Activated B cell treated with CpG ODN at 0.5 μM for 24 hours (primary cell): ENCODE results near the gene SUCLG2. TPM values are rescaled to one million over a fixed set of nuclear protein-coding genes. Genes with fewer than 3 reads are reported as not detected.

Source experiments
- ATAC-seq: fragments of 200-7000 bp; cut with Tn5 transposase; one replicate; pipeline ENCODE4 v1.10.0; 2021; ENCODE audit warnings: low read depth, mild to moderate bottlenecking, moderate library complexity
- CTCF ChIA-PET: fragments of 350-600 bp; sonication (Branson Sonifier 250); formaldehyde crosslinking; loops from one replicate; lab custom pipeline; 2021; ENCODE audit warnings: antibody characterized with exemption; lab: Charles Lee
- POLR2A ChIA-PET: fragments of 350-600 bp; sonication (Branson Sonifier 250); formaldehyde crosslinking; loops from one replicate; lab custom pipeline; 2021; ENCODE audit warnings: antibody characterized with exemption; lab: Charles Lee
- DNase-seq: peaks from one replicate; pipeline ENCODE4 v3.0.0; 2022
- H3K27ac Mint-ChIP-seq: one replicate; pipeline ENCODE4 v1.8.0; 2020; ENCODE audit warnings: mixed read lengths
- H3K27me3 Mint-ChIP-seq: one replicate; pipeline ENCODE4 v1.8.0; 2021; ENCODE audit warnings: mixed read lengths
- H3K36me3 Mint-ChIP-seq: one replicate; pipeline ENCODE4 v1.8.0; 2021; ENCODE audit warnings: low read depth, mixed read lengths
- H3K4me1 Mint-ChIP-seq: one replicate; pipeline ENCODE4 v1.8.0; 2021; ENCODE audit warnings: mixed read lengths
- H3K4me3 Mint-ChIP-seq: one replicate; pipeline ENCODE4 v1.8.0; 2020; ENCODE audit warnings: mild to moderate bottlenecking, mixed read lengths
- H3K9me3 Mint-ChIP-seq: one replicate; pipeline ENCODE4 v1.8.0; 2020; ENCODE audit warnings: mixed read lengths
- CTCF ChIP-seq: fragments of 200-600 bp; IDR thresholded peaks from one replicate; pipeline ENCODE4 v1.8.0; 2022; ENCODE audit warnings: antibody characterized with exemption, mild to moderate bottlenecking
- intact Hi-C: fragments of 100-400 bp; cut with micrococcal nuclease; formaldehyde crosslinking; loops from one replicate; pipeline ENCODE4 v1.15.1; 2024
- total RNA-seq: library from RNA; stranded (reverse); gene quantifications from 2 replicates; pipeline ENCODE4 v1.2.3, GENCODE V29; 2022

The SUCLG2 gene
- total RNA-seq, 1 donor from 2014 or later = 40.8 TPM

GRCh38 chr3:67478423-67478822 lies 176.0 kb downstream of the SUCLG2 start:
- Mint-ChIP-seq H3K36me3 (peaks cover 62% of the 10 kb centered on the region), H3K4me1 (no peaks in the 10 kb centered on the region), H3K4me3 (no peak overlapping the region), H3K27ac (no peak overlapping the region), H3K27me3 (no peaks in the 10 kb centered on the region), H3K9me3 (no peaks in the 10 kb centered on the region)
- ChIA-PET CTCF (no interaction called here), POLR2A (no interaction called here)
- no peak for ATAC-seq
- intact Hi-C loops = loop anchor here (2.0 kb wide), 1 partner anchor 14 kb away; no protein-coding TSS in a partner anchor
- TF ChIP-seq CTCF = no peak
- DNase-seq = no peak

- no peak overlapping the region for H3K27ac Mint-ChIP-seq
- no peaks in the 10 kb centered on the region for H3K9me3 Mint-ChIP-seq
- H3K4me1 Mint-ChIP-seq = no peaks in the 10 kb centered on the region
- no peaks in the 10 kb centered on the region for H3K27me3 Mint-ChIP-seq
- H3K4me3 Mint-ChIP-seq = no peak overlapping the region
- DNase-seq (no peak), ATAC-seq (no peak)
- ChIA-PET POLR2A (no interaction called here), CTCF (no interaction called here)
- intact Hi-C loops = no loop called here
- H3K36me3 Mint-ChIP-seq = peaks cover 52% of the 10 kb centered on the region
- TF ChIP-seq CTCF = no peak
Observed at GRCh38 chr3:67474311-67474710, 180.1 kb downstream of the SUCLG2 start.

- H3K36me3 Mint-ChIP-seq = peaks cover 54% of the 10 kb centered on the region
- intact Hi-C loops = no loop called here
- H3K9me3 Mint-ChIP-seq = no peaks in the 10 kb centered on the region
- no peak for TF ChIP-seq CTCF
- DNase-seq (no peak), ATAC-seq (no peak)
- H3K27ac Mint-ChIP-seq = no peak overlapping the region
- H3K4me1 Mint-ChIP-seq = no peaks in the 10 kb centered on the region
- CTCF ChIA-PET = no interaction called here
- H3K4me3 Mint-ChIP-seq = no peak overlapping the region
- POLR2A ChIA-PET = no interaction called here
- H3K27me3 Mint-ChIP-seq = no peaks in the 10 kb centered on the region
Observed at GRCh38 chr3:67472674-67473201, 181.7 kb downstream of the SUCLG2 start.

GRCh38 chr3:67470207-67470606 lies 184.2 kb downstream of the SUCLG2 start:
- Mint-ChIP-seq H3K4me1 (no peaks in the 10 kb centered on the region), H3K9me3 (no peaks in the 10 kb centered on the region), H3K27ac (no peak overlapping the region), H3K36me3 (peaks cover 46% of the 10 kb centered on the region), H3K4me3 (no peak overlapping the region), H3K27me3 (no peaks in the 10 kb centered on the region)
- no peak for TF ChIP-seq CTCF
- intact Hi-C loops = no loop called here
- ChIA-PET CTCF (no interaction called here), POLR2A (no interaction called here)
- DNase-seq (no peak), ATAC-seq (no peak)

GRCh38 chr3:67468511-67468910 lies 185.9 kb downstream of the SUCLG2 start:
- peaks cover 46% of the 10 kb centered on the region for H3K36me3 Mint-ChIP-seq
- CTCF ChIA-PET = no interaction called here
- DNase-seq = no peak

More at GRCh38 chr3:67468511-67468910, 185.9 kb downstream of the SUCLG2 start:
- POLR2A ChIA-PET = no interaction called here
- no peaks in the 10 kb centered on the region for H3K27me3 Mint-ChIP-seq
- H3K4me1 Mint-ChIP-seq = no peaks in the 10 kb centered on the region
- H3K4me3 Mint-ChIP-seq = no peak overlapping the region
- ATAC-seq = no peak
- intact Hi-C loops = no loop called here
- TF ChIP-seq CTCF = no peak
- no peaks in the 10 kb centered on the region for H3K9me3 Mint-ChIP-seq
- H3K27ac Mint-ChIP-seq = no peak overlapping the region
